ENCODE results near the gene KDM8.

DNA sequence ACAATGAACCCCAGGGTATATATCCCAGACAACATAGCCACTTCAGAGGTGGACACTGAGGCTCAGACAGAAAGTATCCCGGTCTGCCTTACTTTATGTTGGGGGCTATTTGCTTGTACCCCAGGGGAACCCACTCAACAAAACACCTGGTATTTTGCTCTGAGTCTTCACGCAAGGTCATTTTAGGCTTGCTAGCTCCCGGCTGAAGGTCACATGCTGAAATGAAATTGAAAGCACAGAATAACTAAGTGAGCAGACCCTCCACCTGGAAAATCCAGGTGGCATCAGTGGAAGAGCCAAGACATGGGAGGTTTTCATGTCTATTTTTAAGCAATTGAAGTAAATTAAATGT, 4.1 kb upstream of the KDM8 start:
- no peak for TF ChIP-seq POLR2AphosphoS5 (IDR thresholded peaks at IDR 0.05; ENCODE audit: low read depth, low read length)
- TF ChIP-seq, protein P1, sequence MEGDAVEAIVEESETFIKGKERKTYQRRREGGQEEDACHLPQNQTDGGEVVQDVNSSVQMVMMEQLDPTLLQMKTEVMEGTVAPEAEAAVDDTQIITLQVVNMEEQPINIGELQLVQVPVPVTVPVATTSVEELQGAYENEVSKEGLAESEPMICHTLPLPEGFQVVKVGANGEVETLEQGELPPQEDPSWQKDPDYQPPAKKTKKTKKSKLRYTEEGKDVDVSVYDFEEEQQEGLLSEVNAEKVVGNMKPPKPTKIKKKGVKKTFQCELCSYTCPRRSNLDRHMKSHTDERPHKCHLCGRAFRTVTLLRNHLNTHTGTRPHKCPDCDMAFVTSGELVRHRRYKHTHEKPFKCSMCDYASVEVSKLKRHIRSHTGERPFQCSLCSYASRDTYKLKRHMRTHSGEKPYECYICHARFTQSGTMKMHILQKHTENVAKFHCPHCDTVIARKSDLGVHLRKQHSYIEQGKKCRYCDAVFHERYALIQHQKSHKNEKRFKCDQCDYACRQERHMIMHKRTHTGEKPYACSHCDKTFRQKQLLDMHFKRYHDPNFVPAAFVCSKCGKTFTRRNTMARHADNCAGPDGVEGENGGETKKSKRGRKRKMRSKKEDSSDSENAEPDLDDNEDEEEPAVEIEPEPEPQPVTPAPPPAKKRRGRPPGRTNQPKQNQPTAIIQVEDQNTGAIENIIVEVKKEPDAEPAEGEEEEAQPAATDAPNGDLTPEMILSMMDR (IDR thresholded peaks at IDR 0.05) = no peak
